ENCODE measurements around the gene IQCM. TPM values are rescaled to one million over a fixed set of nuclear protein-coding genes. Genes with fewer than 3 reads are reported as not detected.

The IQCM gene
- total and polyA plus RNA-seq, 10 donors: not detected

DNA sequence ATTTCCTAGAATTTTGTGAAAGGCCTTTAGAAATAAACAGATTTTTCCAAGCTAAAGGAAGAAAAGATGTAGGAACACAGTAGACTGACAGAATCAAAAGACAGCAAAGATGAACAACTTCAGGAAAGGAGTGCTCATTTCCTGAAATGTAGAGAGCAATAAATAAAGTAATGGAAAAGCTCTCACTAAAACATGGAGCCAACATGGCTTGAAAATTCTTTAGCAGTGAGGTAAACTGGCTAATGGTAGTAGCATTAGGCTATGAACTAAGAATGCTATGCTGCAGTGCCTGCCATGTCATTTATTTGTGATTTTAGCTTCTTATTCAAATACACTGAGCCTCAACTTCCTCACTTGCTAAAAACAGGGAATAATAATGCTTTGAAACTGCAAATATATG is 108.7 kb downstream of the IQCM start:
- TF ChIP-seq POLR2AphosphoS5 (IDR thresholded peaks at IDR 0.05): no peak
- TF ChIP-seq POLR2A (IDR thresholded peaks at IDR 0.05): no peak
- TF ChIP-seq CTCF (IDR thresholded peaks at IDR 0.05 in 8 of 11, conservative IDR thresholded peaks at IDR 0.05 in 3 of 11): no peak
- Histone ChIP-seq H3K9me3 (peaks cover 0 to 3% (median 0%) of the 10 kb centered on the region in 8 donors), H3K36me3 (no peaks in the 10 kb centered on the region), H3K27ac (no peak overlapping the region), H3K4me3 (no peak overlapping the region), H3K27me3 (replicated peaks in 1 of 7) (no peaks in the 10 kb centered on the region), H3K4me1 (no peaks in the 10 kb centered on the region)
- DNase-seq: no peak
- intact Hi-C loops (cut with DNase I; ENCODE audit: low total_unique reads): no loop called here

GRCh38 chr4:149702414-149703293 is 113.0 kb downstream of the IQCM start:
- H3K27ac ChIP-seq: no peak overlapping the region
- no peak for TF ChIP-seq POLR2AphosphoS5 (IDR thresholded peaks at IDR 0.05)
- no peak for TF ChIP-seq CTCF (IDR thresholded peaks at IDR 0.05 in 8 of 11, conservative IDR thresholded peaks at IDR 0.05 in 3 of 11)
- TF ChIP-seq POLR2A (IDR thresholded peaks at IDR 0.05): no peak
- no peak for DNase-seq
- no peak overlapping the region for H3K4me3 ChIP-seq
- H3K9me3 ChIP-seq: peaks cover 0 to 3% (median 0%) of the 10 kb centered on the region in 8 donors
- 74 to 93% (median 86%) methylated on average over 2 of the region's 2 CpGs for WGBS, 5 donors
- intact Hi-C loops (cut with DNase I; ENCODE audit: low total_unique reads): no loop called here
- H3K27me3 ChIP-seq (replicated peaks in 1 of 7): no peaks in the 10 kb centered on the region
- H3K36me3 ChIP-seq: no peaks in the 10 kb centered on the region
- no peaks in the 10 kb centered on the region for H3K4me1 ChIP-seq

DNA sequence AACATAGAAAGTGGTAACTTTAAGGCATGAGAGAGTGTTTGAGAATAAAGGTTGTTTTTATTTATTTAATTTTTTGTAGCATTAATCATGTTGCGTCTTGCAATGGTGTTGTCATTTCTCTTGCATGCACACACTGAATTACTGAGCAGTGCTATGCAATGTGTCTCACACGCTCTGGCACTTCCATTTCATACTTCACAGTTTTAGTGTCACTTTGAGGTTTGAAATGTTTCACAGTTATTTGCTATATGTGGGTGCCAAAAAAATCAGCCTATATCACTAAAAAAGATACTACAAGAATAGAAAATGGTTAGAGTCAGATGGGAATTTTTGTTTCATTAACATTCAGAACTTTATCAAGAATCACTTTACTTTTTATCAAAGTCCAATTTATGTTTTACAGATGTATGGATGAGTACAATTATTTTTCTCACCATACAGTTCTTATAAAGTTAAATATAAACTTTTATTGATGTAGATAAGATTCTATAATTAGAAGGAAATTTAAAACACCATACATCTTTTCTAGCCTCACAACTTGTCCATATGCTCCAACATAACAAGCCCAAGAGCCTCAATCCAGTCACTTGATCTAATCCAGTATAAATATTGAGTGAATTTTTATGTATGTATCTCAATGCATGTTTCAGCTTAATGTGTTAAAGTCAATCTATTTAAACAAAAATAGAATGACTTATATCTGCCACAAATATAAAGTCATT is 114.0 kb downstream of the IQCM start:
- DNase-seq: no peak
- 79 to 88% (median 85%) methylated on average over 2 of the region's 2 CpGs for whole genome bisulfite sequencing, 5 donors
- no peak overlapping the region for H3K4me3 ChIP-seq
- no peaks in the 10 kb centered on the region for H3K4me1 ChIP-seq
- no peaks in the 10 kb centered on the region for H3K27me3 ChIP-seq (replicated peaks in 1 of 7)
- TF ChIP-seq POLR2AphosphoS5 (IDR thresholded peaks at IDR 0.05) (no peak), POLR2A (IDR thresholded peaks at IDR 0.05) (no peak), CTCF (IDR thresholded peaks at IDR 0.05 in 8 of 11, conservative IDR thresholded peaks at IDR 0.05 in 3 of 11) (no peak)
- intact Hi-C loops (cut with DNase I; ENCODE audit: low total_unique reads): no loop called here
- H3K9me3 ChIP-seq: peaks cover 0 to 3% (median 0%) of the 10 kb centered on the region in 8 donors
- no peaks in the 10 kb centered on the region for H3K36me3 ChIP-seq
- no peak overlapping the region for H3K27ac ChIP-seq

DNA sequence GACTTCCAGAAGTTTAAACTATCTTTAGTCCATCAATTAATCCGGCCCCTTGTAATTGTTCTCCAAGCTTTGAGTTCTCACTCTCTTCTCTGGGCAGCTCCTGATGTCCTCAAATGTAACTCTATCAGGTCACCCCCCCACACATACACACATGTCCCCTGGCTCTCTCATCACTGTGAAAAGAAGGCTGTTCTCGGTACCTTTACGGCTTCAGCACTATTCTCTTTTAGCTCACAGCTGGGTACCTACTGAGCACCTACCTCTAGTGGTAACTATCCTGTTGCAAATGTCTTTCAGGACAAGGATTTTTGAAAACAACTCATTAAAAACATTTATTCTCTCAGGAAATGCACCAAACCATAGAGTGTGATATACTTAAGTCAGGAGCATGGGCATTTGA is 115.4 kb downstream of the IQCM start:
- TF ChIP-seq POLR2AphosphoS5 (IDR thresholded peaks at IDR 0.05) (no peak), POLR2A (IDR thresholded peaks at IDR 0.05) (no peak)
- H3K36me3 ChIP-seq: no peaks in the 10 kb centered on the region
- H3K27ac ChIP-seq: no peak overlapping the region
- H3K27me3 ChIP-seq (replicated peaks in 1 of 7): no peaks in the 10 kb centered on the region
- WGBS, 5 donors: 77 to 87% (median 86%) methylated on average over 3 of the region's 3 CpGs
- intact Hi-C loops (cut with DNase I; ENCODE audit: low total_unique reads): no loop called here
- no peak overlapping the region for H3K4me3 ChIP-seq
- no peaks in the 10 kb centered on the region for H3K4me1 ChIP-seq
- peaks cover 0 to 3% (median 0%) of the 10 kb centered on the region in 8 donors for H3K9me3 ChIP-seq
- DNase-seq: no peak

Measured in spleen (tissue), 11 donors.